Loucy (cell line): ENCODE results near the gene EFCAB3.

Experiments used
- H2AFZ ChIP-seq: fragments of 200-600 bp; sonication (generic); 2 replicates; pipeline ENCODE4 v1.6.0; 2016; ENCODE audit warnings: antibody characterized with exemption, mild to moderate bottlenecking, low read length, moderate library complexity
- H3F3A ChIP-seq: fragments of 200-600 bp; 2 replicates; pipeline ENCODE4 v1.6.0; 2016; ENCODE audit warnings: antibody characterized with exemption, low read depth, mild to moderate bottlenecking
- H3K27me3 ChIP-seq: fragments of 200-600 bp; sonication (generic); 2 replicates; pipeline ENCODE4 v1.6.1; 2014; ENCODE audit warnings: low read length, mild to moderate bottlenecking; ENCODE audit not compliant: insufficient read depth, poor library complexity, severe bottlenecking
- H3K36me3 ChIP-seq: fragments of 200-600 bp; sonication (generic); 2 replicates; pipeline ENCODE4 v1.6.1; 2016; ENCODE audit warnings: low read length; ENCODE audit not compliant: insufficient read depth
- H3K4me1 ChIP-seq: fragments of 200-600 bp; sonication (generic); 2 replicates; pipeline ENCODE4 v1.5.1; 2014; ENCODE audit warnings: low read length, mild to moderate bottlenecking; ENCODE audit not compliant: insufficient read depth, poor library complexity, severe bottlenecking
- H3K4me2 ChIP-seq: fragments of 200-600 bp; sonication (generic); 2 replicates; pipeline ENCODE4 v1.6.0; 2014; ENCODE audit warnings: antibody characterized with exemption, low read length, low read depth, mild to moderate bottlenecking; ENCODE audit not compliant: poor library complexity, severe bottlenecking
- H3K4me3 ChIP-seq: fragments of 200-600 bp; sonication (generic); 2 replicates; pipeline ENCODE4 v1.5.1; 2014; ENCODE audit warnings: low read length, mild to moderate bottlenecking, mixed read lengths; ENCODE audit not compliant: poor library complexity, severe bottlenecking
- H3K79me2 ChIP-seq: fragments of 200-600 bp; sonication (generic); 2 replicates; pipeline ENCODE4 v1.6.1; 2014; ENCODE audit warnings: low read length; ENCODE audit not compliant: insufficient read depth
- H3K9ac ChIP-seq: fragments of 200-600 bp; sonication (generic); 2 replicates; pipeline ENCODE4 v1.6.0; 2014; ENCODE audit warnings: mild to moderate bottlenecking, low read depth, low read length, moderate library complexity; ENCODE audit not compliant: poor library complexity, severe bottlenecking
- H3K9me2 ChIP-seq: fragments of 200-600 bp; sonication (generic); replicated peaks from 2 replicates; pipeline ENCODE4 v1.6.1; 2016; ENCODE audit warnings: low read depth, low read length, mixed read lengths
- H3K9me3 ChIP-seq: fragments of 200-600 bp; sonication (generic); 2 replicates; pipeline ENCODE4 v1.6.1; 2014; ENCODE audit warnings: mild to moderate bottlenecking, antibody characterized with exemption, low read length, low read depth; ENCODE audit not compliant: insufficient read depth
- H4K20me1 ChIP-seq: fragments of 200-600 bp; sonication (generic); 2 replicates; pipeline ENCODE4 v1.6.0; 2014; ENCODE audit warnings: antibody characterized with exemption, low read length, mild to moderate bottlenecking; ENCODE audit not compliant: insufficient read depth, poor library complexity, severe bottlenecking
- CTCF ChIP-seq: fragments of 200-600 bp; sonication (generic); conservative IDR thresholded peaks from 2 replicates; pipeline ENCODE4 v1.5.1; 2014; ENCODE audit warnings: mild to moderate bottlenecking, antibody characterized with exemption, low read length
- EZH2phosphoT487 ChIP-seq: fragments of 200-600 bp; IDR thresholded peaks from 2 replicates; pipeline ENCODE4 v1.6.1; 2018; ENCODE audit warnings: antibody characterized with exemption, mild to moderate bottlenecking, moderate library complexity, borderline replicate concordance

EFCAB3 gene

GRCh38 chr17:62366191-62366590 is 14.2 kb upstream of the EFCAB3 start:
- TF ChIP-seq CTCF, result no peak
- TF ChIP-seq EZH2phosphoT487, result no peak
- H3K4me3 ChIP-seq, result no peak overlapping the region
- no peaks in the 10 kb centered on the region for H4K20me1 ChIP-seq
- no peaks in the 10 kb centered on the region for H3K27me3 ChIP-seq
- H2AFZ ChIP-seq, result no peak overlapping the region
- H3K4me2 ChIP-seq, result no peak overlapping the region
- no peaks in the 10 kb centered on the region for H3K9me2 ChIP-seq
- no peaks in the 10 kb centered on the region for H3F3A ChIP-seq
- no peaks in the 10 kb centered on the region for H3K4me1 ChIP-seq
- no peaks in the 10 kb centered on the region for H3K79me2 ChIP-seq
- H3K9me3 ChIP-seq, result no peaks in the 10 kb centered on the region
- H3K9ac ChIP-seq, result no peak overlapping the region
- no peaks in the 10 kb centered on the region for H3K36me3 ChIP-seq

GRCh38 chr17:62381561-62381960 is 1.2 kb downstream of the EFCAB3 start:
- no peaks in the 10 kb centered on the region for H3F3A ChIP-seq
- no peaks in the 10 kb centered on the region for H3K4me1 ChIP-seq
- H3K9me3 ChIP-seq, result no peaks in the 10 kb centered on the region
- no peak overlapping the region for H2AFZ ChIP-seq
- H3K4me2 ChIP-seq, result no peak overlapping the region
- H4K20me1 ChIP-seq, result no peaks in the 10 kb centered on the region
- H3K4me3 ChIP-seq, result no peak overlapping the region
- no peaks in the 10 kb centered on the region for H3K27me3 ChIP-seq
- H3K79me2 ChIP-seq, result no peaks in the 10 kb centered on the region
- no peak for TF ChIP-seq EZH2phosphoT487
- no peak for TF ChIP-seq CTCF
- no peaks in the 10 kb centered on the region for H3K36me3 ChIP-seq
- no peaks in the 10 kb centered on the region for H3K9me2 ChIP-seq
- no peak overlapping the region for H3K9ac ChIP-seq

- Histone ChIP-seq H3K4me3 (no peak overlapping the region), H3F3A (no peaks in the 10 kb centered on the region), H3K36me3 (no peaks in the 10 kb centered on the region), H3K9ac (no peak overlapping the region), H3K4me1 (peaks cover 14% of the 10 kb centered on the region), H3K9me2 (no peaks in the 10 kb centered on the region), H2AFZ (no peak overlapping the region), H3K79me2 (no peaks in the 10 kb centered on the region), H3K4me2 (peak overlapping the region; percentile 47), H3K9me3 (no peaks in the 10 kb centered on the region), H4K20me1 (no peaks in the 10 kb centered on the region), H3K27me3 (no peaks in the 10 kb centered on the region)
- TF ChIP-seq EZH2phosphoT487, result no peak
- TF ChIP-seq CTCF, result no peak
Measured at GRCh38 chr17:62388856-62389255, 8.5 kb downstream of the EFCAB3 start.
